ENCODE measurements around the gene CCL13.
"Not testable (repeated sequence)": the region's sequence is repeated elsewhere in the genome, so short reads cannot be mapped to it uniquely, and the experiment has no call there.

CCL13 gene

GRCh38 chr17:34319039-34319483 is 37.2 kb upstream of the CCL13 start, which contains the start of gene CCL8:
TSS of gene CCL8 (plus strand) at chr17:34319435. CDS start at chr17:34319502, 67 bp downstream.
- H3K14ac ChIP-seq (ENCODE audit: low read length), result no peak within 1 kb of the TSS
- H3K27me3 ChIP-seq (ENCODE audit: control insufficient read depth in 3 of 3, insufficient read depth in 3 of 3, low read depth in 1 of 3, low read length in 3 of 3), result no peaks in the 10 kb centered on the region
- H2BK15ac ChIP-seq (ENCODE audit: low read length), result no peak within 1 kb of the TSS
- H2BK120ac ChIP-seq (ENCODE audit: low read depth, low read length), result no peak within 1 kb of the TSS
- H2BK12ac ChIP-seq (ENCODE audit: low read length), result no peak within 1 kb of the TSS
- no peak within 1 kb of the TSS for H3K4ac ChIP-seq (ENCODE audit: low read length)
- DNase-seq (ENCODE audit: low spot score), result no peak
- no peak within 1 kb of the TSS for H4K8ac ChIP-seq (ENCODE audit: low read depth, low read length)
- no peak within 1 kb of the TSS for H3K27ac ChIP-seq (replicated peaks; ENCODE audit: low read length)
- H2BK5ac ChIP-seq (ENCODE audit: low read length), result no peak within 1 kb of the TSS
- H3K18ac ChIP-seq (ENCODE audit: low read length), result no peak within 1 kb of the TSS
- H3K36me3 ChIP-seq (replicated peaks in 1 of 2; ENCODE audit: control insufficient read depth in 2 of 2, insufficient read depth in 2 of 2, low read length in 2 of 2), result no peaks in the 10 kb centered on the region
- H3K4me2 ChIP-seq (ENCODE audit: insufficient read depth, low read length, poor library complexity, severe bottlenecking), result no peak within 1 kb of the TSS
- no peaks in the 10 kb centered on the region for H3K9me3 ChIP-seq (replicated peaks in 1 of 2; ENCODE audit: control insufficient read depth in 2 of 2, insufficient read depth in 1 of 2, low read depth in 1 of 2, low read length in 2 of 2)
- WGBS, 2 donors (ENCODE audit: extremely low coverage in 2 of 2, insufficient read length in 2 of 2, insufficient replicate concordance in 1 of 2), result no CpG with 5 or more reads among the region's 2 CpGs
- H3K4me3 ChIP-seq (ENCODE audit: low read length in 2 of 2), result no peak within 1 kb of the TSS
- H3K4me1 ChIP-seq (ENCODE audit: control insufficient read depth in 2 of 2, insufficient read depth in 1 of 2, low read depth in 1 of 2, low read length in 2 of 2), result peaks cover 0 to 2% of the 10 kb centered on the region in 2 donors
- H2AFZ ChIP-seq (ENCODE audit: low read length), result no peak within 1 kb of the TSS
- H4K91ac ChIP-seq (ENCODE audit: low read depth, low read length, poor library complexity), result no peak within 1 kb of the TSS
- no peak within 1 kb of the TSS for H2AK5ac ChIP-seq (ENCODE audit: low read depth, low read length)
- H3K79me1 ChIP-seq (ENCODE audit: low read depth, low read length), result no peaks in the 10 kb centered on the region
- H3K23ac ChIP-seq (ENCODE audit: low read depth, low read length, poor library complexity), result no peak within 1 kb of the TSS
- H3K9ac ChIP-seq (ENCODE audit: low read depth, low read length, poor library complexity), result no peak within 1 kb of the TSS

- Histone ChIP-seq H3K27ac (replicated peaks; ENCODE audit: low read length) (no peak overlapping the region), H3K36me3 (replicated peaks in 1 of 2; ENCODE audit: control insufficient read depth in 2 of 2, insufficient read depth in 2 of 2, low read length in 2 of 2) (no peaks in the 10 kb centered on the region), H3K4me2 (ENCODE audit: insufficient read depth, low read length, poor library complexity, severe bottlenecking) (no peak overlapping the region), H3K14ac (ENCODE audit: low read length) (no peak overlapping the region), H2AK5ac (ENCODE audit: low read depth, low read length) (no peak overlapping the region), H3K27me3 (ENCODE audit: control insufficient read depth in 3 of 3, insufficient read depth in 3 of 3, low read depth in 1 of 3, low read length in 3 of 3) (no peaks in the 10 kb centered on the region), H4K91ac (ENCODE audit: low read depth, low read length, poor library complexity) (no peak overlapping the region), H2BK120ac (ENCODE audit: low read depth, low read length) (no peak overlapping the region), H3K4me1 (ENCODE audit: control insufficient read depth in 2 of 2, insufficient read depth in 1 of 2, low read depth in 1 of 2, low read length in 2 of 2) (peaks cover 0 to 2% of the 10 kb centered on the region in 2 donors), H3K9ac (ENCODE audit: low read depth, low read length, poor library complexity) (no peak overlapping the region), H3K4me3 (ENCODE audit: low read length in 2 of 2) (no peak overlapping the region), H3K18ac (ENCODE audit: low read length) (no peak overlapping the region), H2BK15ac (ENCODE audit: low read length) (no peak overlapping the region), H3K4ac (ENCODE audit: low read length) (no peak overlapping the region), H2BK12ac (ENCODE audit: low read length) (no peak overlapping the region), H3K79me1 (ENCODE audit: low read depth, low read length) (no peaks in the 10 kb centered on the region), H2BK5ac (ENCODE audit: low read length) (no peak overlapping the region), H3K23ac (ENCODE audit: low read depth, low read length, poor library complexity) (no peak overlapping the region), H4K8ac (ENCODE audit: low read depth, low read length) (no peak overlapping the region), H3K9me3 (replicated peaks in 1 of 2; ENCODE audit: control insufficient read depth in 2 of 2, insufficient read depth in 1 of 2, low read depth in 1 of 2, low read length in 2 of 2) (no peaks in the 10 kb centered on the region), H2AFZ (ENCODE audit: low read length) (no peak overlapping the region)
- no peak for DNase-seq (ENCODE audit: low spot score)
Measured at GRCh38 chr17:34321964-34322363, 34.3 kb upstream of the CCL13 start.

GRCh38 chr17:34327580-34327979 is 28.7 kb upstream of the CCL13 start:
- not testable (repeated sequence) for H3K36me3 ChIP-seq (replicated peaks in 1 of 2; ENCODE audit: control insufficient read depth in 2 of 2, insufficient read depth in 2 of 2, low read length in 2 of 2)

GRCh38 chr17:34337701-34338100 is 18.6 kb upstream of the CCL13 start:
- no peaks in the 10 kb centered on the region for H3K27me3 ChIP-seq (ENCODE audit: control insufficient read depth in 3 of 3, insufficient read depth in 3 of 3, low read depth in 1 of 3, low read length in 3 of 3)
- no peaks in the 10 kb centered on the region for H3K4me1 ChIP-seq (ENCODE audit: control insufficient read depth in 2 of 2, insufficient read depth in 1 of 2, low read depth in 1 of 2, low read length in 2 of 2)
- no peak for DNase-seq (ENCODE audit: low spot score)

More at GRCh38 chr17:34327580-34327979, 28.7 kb upstream of the CCL13 start:
- H2AFZ ChIP-seq (ENCODE audit: low read length); H3K9ac ChIP-seq (ENCODE audit: low read depth, low read length, poor library complexity); H2BK15ac ChIP-seq (ENCODE audit: low read length); H3K4me3 ChIP-seq (ENCODE audit: low read length in 2 of 2); DNase-seq (ENCODE audit: low spot score); H3K79me1 ChIP-seq (ENCODE audit: low read depth, low read length); H3K4ac ChIP-seq (ENCODE audit: low read length); H3K4me1 ChIP-seq (ENCODE audit: control insufficient read depth in 2 of 2, insufficient read depth in 1 of 2, low read depth in 1 of 2, low read length in 2 of 2); H3K14ac ChIP-seq (ENCODE audit: low read length); H3K23ac ChIP-seq (ENCODE audit: low read depth, low read length, poor library complexity); H4K91ac ChIP-seq (ENCODE audit: low read depth, low read length, poor library complexity); H3K9me3 ChIP-seq (replicated peaks in 1 of 2; ENCODE audit: control insufficient read depth in 2 of 2, insufficient read depth in 1 of 2, low read depth in 1 of 2, low read length in 2 of 2); H4K8ac ChIP-seq (ENCODE audit: low read depth, low read length); H3K27me3 ChIP-seq (ENCODE audit: control insufficient read depth in 3 of 3, insufficient read depth in 3 of 3, low read depth in 1 of 3, low read length in 3 of 3); H2BK120ac ChIP-seq (ENCODE audit: low read depth, low read length); H2BK5ac ChIP-seq (ENCODE audit: low read length); H3K18ac ChIP-seq (ENCODE audit: low read length); H2AK5ac ChIP-seq (ENCODE audit: low read depth, low read length); H3K4me2 ChIP-seq (ENCODE audit: insufficient read depth, low read length, poor library complexity, severe bottlenecking); H2BK12ac ChIP-seq (ENCODE audit: low read length); H3K27ac ChIP-seq (replicated peaks; ENCODE audit: low read length): not testable (repeated sequence)
- WGBS, 2 donors (ENCODE audit: extremely low coverage in 2 of 2, insufficient read length in 2 of 2, insufficient replicate concordance in 1 of 2), result no CpG with 5 or more reads among the region's 4 CpGs

More at GRCh38 chr17:34337701-34338100, 18.6 kb upstream of the CCL13 start:
- Histone ChIP-seq H2AK5ac (ENCODE audit: low read depth, low read length) (no peak overlapping the region), H3K4me3 (ENCODE audit: low read length in 2 of 2) (no peak overlapping the region), H2AFZ (ENCODE audit: low read length) (no peak overlapping the region), H3K9me3 (replicated peaks in 1 of 2; ENCODE audit: control insufficient read depth in 2 of 2, insufficient read depth in 1 of 2, low read depth in 1 of 2, low read length in 2 of 2) (no peaks in the 10 kb centered on the region), H2BK12ac (ENCODE audit: low read length) (no peak overlapping the region), H3K4me2 (ENCODE audit: insufficient read depth, low read length, poor library complexity, severe bottlenecking) (no peak overlapping the region), H3K27ac (replicated peaks; ENCODE audit: low read length) (no peak overlapping the region), H3K79me1 (ENCODE audit: low read depth, low read length) (no peaks in the 10 kb centered on the region), H4K91ac (ENCODE audit: low read depth, low read length, poor library complexity) (no peak overlapping the region), H3K9ac (ENCODE audit: low read depth, low read length, poor library complexity) (no peak overlapping the region), H3K36me3 (replicated peaks in 1 of 2; ENCODE audit: control insufficient read depth in 2 of 2, insufficient read depth in 2 of 2, low read length in 2 of 2) (no peaks in the 10 kb centered on the region), H3K23ac (ENCODE audit: low read depth, low read length, poor library complexity) (no peak overlapping the region), H3K18ac (ENCODE audit: low read length) (no peak overlapping the region), H3K14ac (ENCODE audit: low read length) (no peak overlapping the region), H4K8ac (ENCODE audit: low read depth, low read length) (no peak overlapping the region), H3K4ac (ENCODE audit: low read length) (no peak overlapping the region), H2BK120ac (ENCODE audit: low read depth, low read length) (no peak overlapping the region), H2BK15ac (ENCODE audit: low read length) (no peak overlapping the region), H2BK5ac (ENCODE audit: low read length) (no peak overlapping the region)
- WGBS, 2 donors (ENCODE audit: extremely low coverage in 2 of 2, insufficient read length in 2 of 2, insufficient replicate concordance in 1 of 2), result no CpG with 5 or more reads among the region's 1 CpG

Measured in neuronal stem cell (in vitro differentiated cells).